ENCODE data around the gene IQSEC1. TPM values are rescaled to one million over a fixed set of nuclear protein-coding genes. Genes with fewer than 3 reads are reported as not detected.

IQSEC1 gene
- total RNA-seq, 6 experiments from 2014 or later = 21.1 to 25.1 (median 21.9) TPM

GRCh38 chr3:12985148-12985547 is 88.1 kb downstream of the IQSEC1 start:
- peaks cover 12% of the 10 kb centered on the region; the same call in 1 of the 2 replicates for H3K27me3 Mint-ChIP-seq (ENCODE audit: insufficient read depth)
- TF ChIP-seq, protein P1, sequence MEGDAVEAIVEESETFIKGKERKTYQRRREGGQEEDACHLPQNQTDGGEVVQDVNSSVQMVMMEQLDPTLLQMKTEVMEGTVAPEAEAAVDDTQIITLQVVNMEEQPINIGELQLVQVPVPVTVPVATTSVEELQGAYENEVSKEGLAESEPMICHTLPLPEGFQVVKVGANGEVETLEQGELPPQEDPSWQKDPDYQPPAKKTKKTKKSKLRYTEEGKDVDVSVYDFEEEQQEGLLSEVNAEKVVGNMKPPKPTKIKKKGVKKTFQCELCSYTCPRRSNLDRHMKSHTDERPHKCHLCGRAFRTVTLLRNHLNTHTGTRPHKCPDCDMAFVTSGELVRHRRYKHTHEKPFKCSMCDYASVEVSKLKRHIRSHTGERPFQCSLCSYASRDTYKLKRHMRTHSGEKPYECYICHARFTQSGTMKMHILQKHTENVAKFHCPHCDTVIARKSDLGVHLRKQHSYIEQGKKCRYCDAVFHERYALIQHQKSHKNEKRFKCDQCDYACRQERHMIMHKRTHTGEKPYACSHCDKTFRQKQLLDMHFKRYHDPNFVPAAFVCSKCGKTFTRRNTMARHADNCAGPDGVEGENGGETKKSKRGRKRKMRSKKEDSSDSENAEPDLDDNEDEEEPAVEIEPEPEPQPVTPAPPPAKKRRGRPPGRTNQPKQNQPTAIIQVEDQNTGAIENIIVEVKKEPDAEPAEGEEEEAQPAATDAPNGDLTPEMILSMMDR (IDR thresholded peaks at IDR 0.05) = no peak
- no peak overlapping the region for H3K27ac Mint-ChIP-seq
- no peaks in the 10 kb centered on the region for H3K36me3 Mint-ChIP-seq (ENCODE audit: low read depth)
- H3K9me3 Mint-ChIP-seq = no peaks in the 10 kb centered on the region
- H3K4me1 Mint-ChIP-seq (ENCODE audit: low read depth) = peaks cover 9% of the 10 kb centered on the region
- H3K4me3 Mint-ChIP-seq = no peak overlapping the region
- DNase-seq = no peak

GRCh38 chr3:12984023-12984823 is 89.0 kb downstream of the IQSEC1 start:
- TF ChIP-seq, protein P1 (IDR thresholded peaks at IDR 0.05) = peak; percentile 88
- Mint-ChIP-seq H3K36me3 (ENCODE audit: low read depth) (no peaks in the 10 kb centered on the region), H3K27me3 (ENCODE audit: insufficient read depth) (peaks cover 14% of the 10 kb centered on the region; the same call in 1 of the 2 replicates), H3K4me1 (ENCODE audit: low read depth) (peaks cover 4% of the 10 kb centered on the region; the same call in 1 of the 2 replicates), H3K9me3 (no peaks in the 10 kb centered on the region), H3K27ac (no peak overlapping the region), H3K4me3 (no peak overlapping the region)
- peak; percentile 66 for DNase-seq

DNA sequence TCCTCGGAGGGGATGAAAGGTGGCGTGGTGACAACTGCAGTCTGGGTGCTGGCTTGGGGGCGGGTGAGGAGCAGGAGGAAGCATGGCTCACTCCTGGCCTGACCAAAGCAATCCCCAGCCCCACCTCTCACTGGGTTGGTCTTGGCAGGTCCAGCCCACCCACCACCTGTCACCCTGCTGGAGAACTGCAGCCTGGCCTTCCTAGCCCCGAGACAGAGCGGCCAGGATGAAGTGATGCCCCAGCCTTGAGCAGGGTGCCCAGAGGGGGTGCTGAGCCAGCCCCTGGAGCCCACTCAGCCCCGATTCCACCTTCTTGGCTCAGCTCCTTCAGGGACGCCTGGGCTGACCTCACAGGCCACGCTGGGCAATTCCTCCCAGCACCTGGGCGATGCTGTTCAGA is 89.9 kb downstream of the IQSEC1 start:
- H3K4me1 Mint-ChIP-seq (ENCODE audit: low read depth) = peaks cover 4% of the 10 kb centered on the region; the same call in 1 of the 2 replicates
- H3K36me3 Mint-ChIP-seq (ENCODE audit: low read depth) = no peaks in the 10 kb centered on the region
- DNase-seq = no peak
- no peak overlapping the region for H3K27ac Mint-ChIP-seq
- H3K9me3 Mint-ChIP-seq = no peaks in the 10 kb centered on the region
- TF ChIP-seq, protein P1 (IDR thresholded peaks at IDR 0.05) = no peak
- H3K27me3 Mint-ChIP-seq (ENCODE audit: insufficient read depth) = peaks cover 17% of the 10 kb centered on the region; the same call in 1 of the 2 replicates
- no peak overlapping the region for H3K4me3 Mint-ChIP-seq

- DNase-seq = no peak
- no peaks in the 10 kb centered on the region for H3K36me3 Mint-ChIP-seq (ENCODE audit: low read depth)
- H3K9me3 Mint-ChIP-seq = no peaks in the 10 kb centered on the region
- H3K27ac Mint-ChIP-seq = no peak overlapping the region
- H3K27me3 Mint-ChIP-seq (ENCODE audit: insufficient read depth) = peaks cover 20% of the 10 kb centered on the region
- peaks cover 4% of the 10 kb centered on the region; the same call in 1 of the 2 replicates for H3K4me1 Mint-ChIP-seq (ENCODE audit: low read depth)
- H3K4me3 Mint-ChIP-seq = no peak overlapping the region
- TF ChIP-seq, protein P1 (IDR thresholded peaks at IDR 0.05) = no peak
Observed at GRCh38 chr3:12982619-12983101, 90.6 kb downstream of the IQSEC1 start.

DNA sequence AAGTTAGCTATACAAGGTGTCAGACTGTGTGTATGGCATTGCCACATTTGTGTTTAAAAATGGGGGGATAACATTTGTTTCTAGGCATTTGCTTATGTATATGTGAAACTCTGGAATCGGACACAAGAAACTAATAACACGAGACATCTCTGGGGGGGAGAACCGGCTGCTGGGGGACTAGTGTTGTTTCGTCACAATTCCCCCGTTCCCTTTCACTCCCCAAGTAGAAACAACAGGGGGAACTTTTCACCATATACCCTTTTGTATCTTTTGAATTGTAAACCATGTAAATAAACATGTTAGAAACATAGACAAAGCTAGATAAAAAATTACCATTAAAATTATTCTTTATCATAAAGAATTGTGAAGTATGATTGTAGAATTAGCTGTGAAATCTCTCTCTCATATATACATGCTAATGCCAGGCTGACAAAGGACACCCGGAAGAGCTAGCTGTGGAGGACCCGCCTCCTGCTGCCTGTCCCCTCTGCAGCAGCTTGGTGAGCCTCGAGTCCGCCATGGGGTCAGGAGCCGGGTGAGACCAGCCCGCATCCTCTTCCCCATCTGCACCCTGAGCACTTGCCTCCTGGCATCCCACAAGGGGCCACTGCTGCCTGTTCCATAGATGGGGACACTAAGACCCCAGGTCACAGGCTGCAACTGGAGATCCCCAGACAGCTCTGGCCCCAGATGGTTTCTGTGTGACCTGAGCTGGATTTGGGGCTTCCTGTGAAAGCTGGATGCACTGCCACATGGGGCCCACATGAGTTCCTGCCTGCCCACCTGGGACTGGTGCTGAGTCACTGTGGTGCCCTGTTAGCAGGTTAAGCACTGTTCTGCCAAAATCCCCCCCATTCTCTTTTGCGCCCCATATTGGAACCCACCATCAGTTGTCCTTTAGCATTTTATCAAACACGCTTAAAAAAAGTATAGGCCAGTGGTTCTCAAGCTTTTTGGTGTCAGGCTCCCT is 91.6 kb downstream of the IQSEC1 start:
- no peak overlapping the region for H3K4me3 Mint-ChIP-seq
- TF ChIP-seq, protein P1 (IDR thresholded peaks at IDR 0.05) = no peak
- H3K27me3 Mint-ChIP-seq (ENCODE audit: insufficient read depth) = peaks cover 27% of the 10 kb centered on the region
- H3K36me3 Mint-ChIP-seq (ENCODE audit: low read depth) = no peaks in the 10 kb centered on the region
- H3K4me1 Mint-ChIP-seq (ENCODE audit: low read depth) = peaks cover 4% of the 10 kb centered on the region; the same call in 1 of the 2 replicates
- no peaks in the 10 kb centered on the region for H3K9me3 Mint-ChIP-seq
- H3K27ac Mint-ChIP-seq = no peak overlapping the region
- no peak for DNase-seq

All from HFFc6 (cell line).